Fibroblast of gingiva (primary cell): ENCODE measurements around the gene CWF19L1.

Source experiments
- DNase-seq: peaks from one replicate; pipeline ENCODE4 v3.0.0-alpha.2; 2011; ENCODE audit warnings: low read depth

Gene CWF19L1

GRCh38 chr10:100248820-100249219 lies 18.6 kb downstream of the CWF19L1 start:
- DNase-seq = no peak

DNA sequence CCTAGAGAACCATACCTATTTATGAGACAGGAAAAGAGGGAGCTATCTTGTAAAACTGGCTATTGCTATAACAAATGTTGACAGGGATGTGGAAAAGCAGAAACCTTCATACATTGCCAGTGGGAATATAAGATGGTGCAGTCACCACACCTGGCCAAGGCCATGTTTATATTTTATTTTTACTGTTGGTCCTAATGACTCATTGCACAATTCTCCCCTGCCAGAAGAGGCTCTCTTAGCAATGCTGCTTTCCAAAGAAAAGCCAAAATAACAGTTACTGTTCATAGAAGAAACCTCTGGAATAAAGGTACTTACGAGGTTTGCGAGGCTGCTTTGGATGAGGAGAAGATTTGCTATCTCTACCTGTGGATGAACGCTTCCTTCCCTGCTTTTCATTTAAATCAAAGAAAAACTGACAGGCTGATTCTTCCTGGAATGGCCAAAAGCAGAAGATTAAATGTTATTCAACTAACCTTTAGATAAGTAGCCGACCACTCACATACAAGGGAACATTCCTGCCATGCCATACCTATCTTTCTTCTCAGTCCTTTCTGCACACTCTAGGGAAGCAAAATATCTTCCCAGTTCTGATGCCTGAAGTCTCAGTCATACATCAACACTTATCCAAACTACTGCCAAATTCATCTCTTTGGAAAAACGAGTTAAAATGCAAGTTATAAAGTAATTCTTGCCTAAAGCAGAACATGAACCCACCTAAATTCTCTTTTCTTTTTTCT lies 21.8 kb downstream of the CWF19L1 start:
- DNase-seq = no peak

DNA sequence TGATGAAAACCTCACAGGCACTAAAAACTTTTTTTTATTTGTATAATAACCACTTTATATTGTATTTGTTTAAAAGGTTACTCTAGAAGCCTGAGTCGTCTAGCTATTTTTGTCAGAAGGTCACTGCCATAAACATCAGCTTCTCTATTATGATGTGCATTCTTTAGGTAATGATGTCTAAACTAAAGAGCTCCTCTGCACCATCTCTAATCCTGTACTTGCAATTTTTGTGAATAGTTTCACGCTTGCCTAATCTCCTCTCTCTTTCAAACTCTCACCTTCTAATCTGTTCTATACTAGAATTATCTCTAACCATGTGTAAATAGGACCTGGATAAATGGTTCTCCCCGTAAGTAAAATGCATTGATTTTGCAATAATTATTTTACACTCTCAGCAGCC lies 27.6 kb downstream of the CWF19L1 start:
- no peak for DNase-seq

GRCh38 chr10:100238429-100238828 lies 29.0 kb downstream of the CWF19L1 start:
- DNase-seq = no peak

DNA sequence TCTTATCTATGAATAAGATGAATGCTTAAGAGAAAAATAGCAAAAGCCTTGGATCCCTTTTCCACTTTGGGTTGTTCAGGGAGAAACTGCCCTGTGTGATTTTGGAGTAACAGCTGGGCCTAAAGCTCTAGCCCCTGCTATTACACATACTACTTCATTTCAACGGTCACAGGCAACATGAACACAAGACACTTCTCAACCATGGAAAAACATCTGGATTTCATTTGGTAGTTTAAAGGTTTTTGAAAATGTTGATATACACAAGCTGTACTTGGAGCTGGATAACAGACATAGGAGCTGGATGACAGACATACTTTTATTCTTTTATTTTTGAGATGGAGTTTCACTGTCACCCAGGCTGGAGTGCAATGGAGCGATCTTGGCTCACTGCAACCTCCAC lies 35.3 kb downstream of the CWF19L1 start:
- peak; percentile 79 for DNase-seq

DNA sequence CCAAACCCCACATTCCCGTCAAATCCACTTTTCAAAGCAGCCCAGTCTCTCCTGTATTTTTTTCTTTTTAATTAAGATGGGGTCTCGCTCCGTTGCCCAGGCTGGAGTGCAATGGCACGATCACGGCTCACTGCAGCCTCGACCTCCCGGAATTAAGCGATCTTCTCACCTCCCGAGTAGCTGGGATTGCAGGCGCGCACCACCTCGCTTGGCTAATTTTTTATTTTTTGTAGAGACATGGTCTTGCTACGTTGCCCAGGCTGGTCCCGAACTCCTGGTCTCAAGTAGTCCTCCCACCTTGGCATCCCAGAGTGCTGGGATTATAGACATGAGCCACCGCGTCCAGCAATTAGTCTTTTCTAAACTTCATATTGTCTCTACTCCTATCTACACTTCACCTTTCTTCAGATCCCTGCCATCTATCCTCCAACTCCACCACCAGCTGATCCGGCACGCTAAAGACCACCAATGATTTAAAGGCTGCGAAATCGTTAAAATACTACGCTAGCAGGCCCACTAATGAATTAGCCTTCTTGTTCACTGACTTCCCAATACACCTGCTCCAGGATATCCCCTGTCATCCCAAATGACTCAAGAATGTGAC lies 37.5 kb downstream of the CWF19L1 start:
- no peak for DNase-seq

DNA sequence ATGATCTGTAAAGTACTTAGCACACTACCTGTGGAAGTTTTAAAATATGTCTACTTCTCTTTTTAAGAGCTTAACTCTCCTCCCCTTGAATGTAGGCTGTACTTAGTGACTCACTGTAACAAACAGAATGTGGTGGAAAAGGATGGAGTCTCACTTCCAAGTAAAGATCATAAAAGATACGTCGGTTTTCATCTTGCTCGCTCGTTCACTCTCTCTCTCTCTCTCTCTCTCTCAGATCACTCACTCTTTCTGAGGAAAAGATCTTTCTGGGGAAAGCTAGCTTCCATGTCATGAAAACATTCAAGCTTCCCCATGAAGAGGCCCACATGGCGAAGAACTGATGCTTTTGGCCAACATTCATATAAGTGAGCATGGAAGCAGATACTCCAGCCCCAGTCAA lies 43.6 kb downstream of the CWF19L1 start:
- DNase-seq = no peak

GRCh38 chr10:100222529-100222928 lies 44.9 kb downstream of the CWF19L1 start:
- no peak for DNase-seq

DNA sequence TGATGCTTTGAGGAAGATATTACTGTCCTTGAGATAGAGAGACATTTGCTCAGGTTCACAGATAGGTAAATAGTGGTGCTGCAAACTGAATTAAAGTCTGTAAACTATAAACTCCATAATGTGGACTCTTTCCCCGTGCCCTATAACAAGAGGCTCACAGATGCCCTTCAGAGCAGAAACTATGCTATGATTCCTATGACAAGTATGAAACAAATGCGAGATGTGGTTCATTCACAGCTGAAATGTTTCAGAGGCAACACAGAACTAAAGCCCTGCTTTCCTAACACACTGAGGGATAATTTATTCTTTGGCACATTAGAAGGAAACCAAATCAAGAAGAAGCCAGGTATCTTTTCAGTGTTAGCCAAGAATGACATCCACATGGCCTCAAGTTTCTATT lies 51.4 kb downstream of the CWF19L1 start:
- no peak for DNase-seq

GRCh38 chr10:100209303-100209702 lies 58.1 kb downstream of the CWF19L1 start:
- peak; percentile 12 for DNase-seq

DNA sequence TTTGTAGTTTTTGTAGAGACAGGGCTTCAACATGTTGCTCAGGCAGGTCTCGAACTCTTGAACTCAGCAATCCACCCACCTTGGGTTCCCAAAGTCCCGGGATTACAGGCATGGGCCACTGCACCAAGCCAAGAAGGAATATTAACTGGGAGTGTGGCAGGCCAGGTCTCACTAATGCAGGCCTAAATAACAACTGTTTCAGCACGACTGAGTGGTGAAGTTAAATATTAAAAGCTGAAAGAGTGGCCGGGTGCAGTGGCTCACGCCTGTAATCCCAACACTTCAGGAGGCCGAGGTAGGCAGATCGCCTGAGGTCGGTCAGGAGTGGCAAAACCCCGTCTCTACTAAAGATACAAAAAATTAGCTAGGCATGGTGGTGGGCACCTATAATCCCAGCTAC lies 59.2 kb downstream of the CWF19L1 start:
- no peak for DNase-seq

DNA sequence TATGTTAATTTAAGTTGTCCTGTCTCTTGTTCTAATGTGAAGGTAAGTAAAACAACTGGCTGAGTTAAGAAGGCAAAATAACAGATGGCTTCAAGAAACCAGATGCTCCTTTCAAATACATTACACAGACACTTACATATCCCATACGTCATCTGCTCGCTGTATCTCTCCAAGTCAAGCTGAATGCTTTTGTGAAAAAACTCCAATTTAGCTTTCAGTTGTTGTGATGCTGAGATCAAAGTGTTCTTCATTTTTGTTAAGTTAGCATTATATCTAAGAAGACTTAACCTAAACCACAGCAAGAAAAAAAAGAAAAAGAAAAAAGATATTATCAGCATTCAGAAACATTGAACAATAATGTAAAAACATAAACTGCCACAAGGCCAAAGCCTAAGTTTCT lies 63.1 kb downstream of the CWF19L1 start:
- no peak for DNase-seq

DNA sequence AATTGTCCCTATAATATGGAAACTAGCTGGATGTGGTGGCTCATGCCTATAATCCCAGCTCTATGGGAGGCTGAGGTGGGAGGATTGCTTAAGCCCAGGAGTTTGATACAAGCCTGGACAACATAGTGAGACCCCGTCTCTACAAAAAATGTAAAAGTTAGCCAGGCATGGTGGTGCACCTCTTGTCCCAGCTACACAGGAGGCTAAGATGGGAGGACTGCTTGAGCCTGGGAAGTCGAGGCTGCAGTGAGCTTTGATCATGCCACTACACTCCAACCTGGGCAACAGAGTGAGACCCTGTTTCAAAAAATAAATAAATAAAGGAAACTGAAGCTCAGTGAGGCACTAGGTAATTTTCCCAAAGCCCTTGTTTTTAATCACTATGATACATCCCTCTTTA lies 65.9 kb downstream of the CWF19L1 start:
- no peak for DNase-seq

GRCh38 chr10:100194711-100195110 lies 72.7 kb downstream of the CWF19L1 start:
- no peak for DNase-seq

- DNase-seq = no peak
Measured at GRCh38 chr10:100192350-100192749, 75.1 kb downstream of the CWF19L1 start.

DNA sequence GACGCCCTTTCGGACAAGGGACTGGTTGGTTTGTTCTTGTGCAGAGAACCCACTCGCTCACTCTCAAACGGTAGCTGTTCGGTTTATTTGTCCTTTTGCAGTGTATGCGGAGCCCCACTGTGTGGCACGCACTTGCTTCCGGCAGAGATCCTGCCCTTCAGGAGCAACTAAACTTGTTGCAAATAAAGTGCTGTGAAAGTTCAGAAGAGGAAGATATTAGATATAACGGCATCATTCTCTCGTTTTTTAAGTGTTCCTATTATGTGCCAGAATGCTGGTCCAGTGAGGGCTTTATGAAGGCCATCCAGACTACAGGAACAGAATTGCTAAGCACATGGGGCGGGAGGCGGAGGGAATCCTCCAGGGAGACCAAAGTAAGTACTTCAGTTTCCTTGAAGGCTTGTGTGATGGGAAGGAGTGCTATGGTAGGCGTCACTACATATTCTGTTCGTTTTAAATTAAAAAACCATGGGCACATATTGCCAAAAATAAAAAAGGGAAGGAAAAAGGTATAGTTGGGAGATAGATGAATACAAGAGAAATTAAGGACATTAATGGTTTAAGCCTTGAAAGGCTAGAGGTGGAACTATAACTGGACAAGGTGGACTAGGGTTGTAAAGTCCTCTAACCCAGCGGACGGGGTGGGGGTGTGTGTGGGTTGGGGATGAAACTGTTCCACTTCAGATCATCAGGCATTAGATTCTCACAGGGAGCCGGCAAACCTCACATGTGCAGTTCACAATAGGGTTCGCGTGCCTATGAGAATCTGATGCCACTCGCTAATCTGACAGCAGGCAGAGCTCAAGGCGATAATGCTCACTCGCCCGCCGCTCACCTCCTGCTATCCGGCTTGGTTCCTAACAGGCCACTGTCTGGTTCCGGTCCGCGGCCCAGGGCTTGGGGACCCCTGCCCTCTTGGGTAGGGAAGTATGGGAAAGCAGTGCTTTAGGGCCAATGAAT lies 80.9 kb downstream of the CWF19L1 start:
- peak; percentile 49 for DNase-seq

DNA sequence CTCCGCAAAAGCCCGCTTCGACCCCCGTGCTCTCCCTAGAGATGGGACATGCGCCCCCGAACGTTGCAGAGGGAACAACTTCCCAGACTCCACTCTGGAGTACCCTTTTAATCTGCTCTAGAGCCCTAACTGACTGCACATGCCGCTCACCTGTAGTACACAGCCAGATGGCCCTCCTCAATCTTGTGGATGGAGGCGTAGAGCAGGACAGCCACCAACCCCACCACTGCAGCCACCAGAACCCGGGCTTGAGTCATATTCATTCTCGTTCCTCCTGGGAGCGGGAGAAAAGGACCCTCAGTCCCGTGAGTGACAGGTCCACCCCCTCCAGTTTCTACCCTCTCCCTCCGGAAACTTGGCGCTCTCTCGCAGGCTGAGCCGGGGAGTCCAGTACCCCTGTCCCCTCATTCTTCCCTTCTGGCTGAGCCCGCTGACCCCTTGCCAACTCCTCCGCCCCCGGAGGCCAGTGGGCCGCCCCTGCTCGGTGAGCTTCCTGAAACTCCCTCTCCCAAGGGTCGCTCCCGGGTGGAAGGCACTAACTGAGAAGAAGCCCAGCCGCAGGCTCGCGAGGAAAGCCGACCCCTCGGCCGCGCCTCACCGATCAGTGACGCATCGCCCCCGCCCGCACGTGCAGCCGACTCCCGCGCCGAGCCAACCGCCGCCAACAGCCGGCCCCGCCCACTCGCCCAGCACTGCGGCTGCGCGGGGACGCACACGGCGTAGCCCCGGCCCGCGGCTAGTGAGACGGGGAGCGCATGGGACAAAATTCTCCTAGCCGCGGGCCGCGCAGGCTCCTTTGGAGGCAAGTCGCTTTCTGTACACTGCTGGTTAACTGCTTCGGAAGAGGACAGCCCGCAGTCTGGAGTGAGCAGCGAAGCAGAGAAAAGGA lies 81.8 kb downstream of the CWF19L1 start, which contains the start of gene ERLIN1:
TSS of gene ERLIN1 (minus strand) at position 666 of the 889 bp plus-strand sequence. CDS start at position 263, 403 bp downstream.
- peak; percentile 90 for DNase-seq

GRCh38 chr10:100184840-100185239 lies 82.6 kb downstream of the CWF19L1 start:
- DNase-seq = peak; percentile 21

DNA sequence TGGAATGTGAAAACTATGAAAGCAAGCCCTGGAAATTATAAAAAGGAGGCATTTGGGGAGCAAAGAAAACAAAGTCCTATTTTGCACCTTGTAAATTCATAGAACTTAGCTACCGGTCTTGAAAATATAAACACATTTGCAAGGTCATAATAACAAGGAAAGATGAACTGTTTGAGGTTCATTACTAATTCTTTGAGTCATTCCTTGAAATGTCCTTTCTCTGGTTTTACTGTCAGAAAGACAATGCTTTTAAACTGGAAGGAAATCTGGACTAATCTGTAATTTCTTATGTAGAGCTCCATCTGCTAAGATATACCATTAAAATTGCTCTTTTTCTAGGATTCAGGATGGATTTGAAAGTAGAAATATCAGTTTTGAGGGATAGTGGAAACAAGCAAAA lies 83.0 kb downstream of the CWF19L1 start:
- DNase-seq = no peak

GRCh38 chr10:100183481-100183880 lies 84.0 kb downstream of the CWF19L1 start:
- DNase-seq = peak; percentile 37

DNA sequence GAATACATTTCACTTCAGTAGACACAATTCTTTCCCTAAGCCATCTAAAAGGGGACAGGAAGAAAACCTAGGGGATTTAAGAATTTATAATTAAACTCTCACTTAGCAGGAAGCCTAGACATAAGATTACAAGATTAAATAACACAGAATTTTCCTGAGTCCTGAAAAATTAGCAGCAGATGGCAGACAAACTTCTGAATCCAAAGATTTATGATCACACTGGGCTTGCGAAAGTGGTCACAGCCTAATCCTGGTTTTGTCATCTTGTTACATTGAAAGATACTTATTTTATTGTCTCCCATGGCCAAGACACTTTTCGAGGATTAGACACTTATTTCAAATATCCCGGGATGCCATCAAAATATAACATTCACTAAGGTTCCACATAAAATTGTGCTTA lies 84.5 kb downstream of the CWF19L1 start:
- DNase-seq = no peak
